NCI-H1694 treated with DMSO at 0.1 percent for 48 hours (cell line): Measurements from ENCODE around the gene TMEM129.
"Not testable (repeated sequence)": the region's sequence is repeated elsewhere in the genome, so short reads cannot be mapped to it uniquely, and the experiment has no call there.

ENCODE experiments used
- DNase-seq: peaks from one replicate; lab custom pipeline; 2025; lab: John Stamatoyannopoulos, UW

Gene TMEM129

DNA sequence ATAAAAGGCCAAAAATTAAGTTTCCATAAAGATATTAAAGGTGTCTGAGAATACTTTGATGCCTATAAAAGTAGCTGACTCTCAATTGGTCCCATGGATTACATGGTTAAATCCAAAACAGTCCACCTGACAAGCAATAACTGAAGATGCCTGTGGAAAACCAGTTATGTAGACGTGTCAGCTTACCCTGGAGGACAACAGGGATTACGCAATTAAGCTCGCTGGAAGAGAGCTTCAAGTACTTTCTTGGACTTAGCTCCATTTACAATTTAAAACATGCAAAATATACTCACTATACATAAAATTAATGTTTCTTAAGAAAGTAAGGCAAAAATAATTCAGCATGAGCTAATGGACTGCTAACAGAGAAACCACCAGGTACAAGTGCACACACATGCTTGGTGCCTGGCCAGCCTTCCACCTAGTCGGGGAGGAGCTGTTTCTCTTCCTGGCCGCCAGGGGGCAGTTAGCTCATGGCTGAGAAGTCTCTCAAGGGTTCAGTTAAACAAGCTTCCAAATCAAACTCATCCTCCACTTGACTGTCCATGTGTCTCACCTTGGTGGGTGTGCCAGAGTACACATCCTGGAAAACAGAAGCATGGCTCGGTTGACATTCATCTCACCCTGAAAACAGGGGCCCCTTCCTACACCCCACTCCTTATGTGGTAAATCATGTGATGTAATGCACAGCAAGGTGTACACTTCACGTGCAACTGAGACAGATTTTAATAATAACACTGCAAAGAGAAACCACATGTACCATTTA, 27.8 kb downstream of the TMEM129 start:
- DNase-seq, result peak; percentile 54

DNA sequence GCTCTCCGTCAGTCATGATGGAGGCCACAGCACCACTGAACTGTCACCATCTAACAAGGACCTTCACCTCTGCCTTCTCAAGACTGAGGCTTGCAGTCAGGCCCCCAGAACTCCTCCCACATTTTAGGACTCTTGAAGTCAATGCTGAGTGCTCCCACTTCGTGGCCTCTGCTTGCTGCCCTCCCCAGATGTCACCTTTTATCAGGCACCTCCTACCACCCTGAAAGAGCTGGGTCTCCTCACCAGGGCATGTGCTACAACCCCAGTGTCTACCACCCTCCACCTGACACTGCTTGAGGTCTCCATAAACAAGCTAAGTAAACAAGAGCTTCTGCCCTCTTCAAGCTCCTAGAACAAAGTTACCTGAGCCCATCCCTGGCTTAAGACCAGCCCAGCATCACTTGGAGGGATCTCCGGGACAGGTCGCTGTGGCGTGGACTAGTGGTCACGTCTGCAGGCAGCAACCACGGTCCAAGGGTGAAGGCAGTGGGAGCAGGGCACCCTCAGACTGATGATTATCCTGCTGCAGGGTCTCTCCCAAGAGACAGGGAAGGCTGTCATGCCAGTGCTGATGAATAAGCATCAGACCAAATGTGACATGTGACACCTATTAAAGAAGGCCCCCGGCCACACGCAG, 29.3 kb downstream of the TMEM129 start:
- no peak for DNase-seq

DNA sequence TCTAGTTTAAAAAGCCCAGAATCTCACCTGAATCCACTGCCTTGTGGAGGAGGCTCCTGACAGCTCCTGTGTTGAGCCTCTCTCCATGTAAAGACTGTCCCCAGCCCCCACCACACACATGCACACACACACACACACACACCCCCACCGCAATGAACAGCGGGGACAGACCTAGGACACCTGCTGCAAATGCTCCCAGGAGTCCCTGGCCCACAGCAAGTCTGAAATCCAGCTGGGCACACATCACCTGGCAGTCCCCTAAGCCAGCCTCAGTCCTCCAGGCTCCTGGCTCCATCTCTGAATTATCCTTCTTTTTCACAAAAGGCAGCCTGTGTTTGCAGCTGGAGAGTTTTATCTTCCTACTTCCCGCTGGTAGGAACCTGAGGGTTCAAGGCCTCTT, 30.4 kb downstream of the TMEM129 start:
- DNase-seq, result no peak

DNA sequence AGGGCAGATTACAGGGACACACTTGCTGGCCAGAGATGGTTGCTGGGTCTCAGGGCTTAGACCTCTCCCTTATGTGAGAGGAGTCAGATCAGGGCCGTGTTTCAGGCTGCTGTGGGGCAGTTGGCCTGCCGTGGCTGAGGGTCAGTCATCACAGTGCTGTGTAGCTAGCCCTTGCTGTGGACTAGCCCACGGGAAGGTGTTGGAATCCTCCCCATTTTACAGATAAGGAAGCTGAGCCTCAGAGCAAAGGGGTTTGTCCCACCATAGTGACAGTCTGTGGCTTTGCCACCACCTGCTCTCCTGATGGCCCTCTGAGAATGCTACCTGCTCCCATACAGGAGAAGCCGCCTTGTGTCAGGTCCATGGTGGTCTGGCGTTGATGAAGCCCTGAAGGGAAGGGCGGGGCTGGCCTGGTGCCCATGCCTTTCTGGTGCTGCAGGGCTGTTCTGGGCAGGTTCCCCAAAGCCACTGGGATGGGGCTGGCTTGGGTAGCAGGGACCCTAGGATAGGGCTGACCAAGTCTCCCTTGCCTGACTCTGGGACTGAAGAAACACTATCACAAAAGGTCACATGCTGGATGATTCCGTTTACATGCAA, 34.6 kb downstream of the TMEM129 start:
- DNase-seq, result no peak

DNA sequence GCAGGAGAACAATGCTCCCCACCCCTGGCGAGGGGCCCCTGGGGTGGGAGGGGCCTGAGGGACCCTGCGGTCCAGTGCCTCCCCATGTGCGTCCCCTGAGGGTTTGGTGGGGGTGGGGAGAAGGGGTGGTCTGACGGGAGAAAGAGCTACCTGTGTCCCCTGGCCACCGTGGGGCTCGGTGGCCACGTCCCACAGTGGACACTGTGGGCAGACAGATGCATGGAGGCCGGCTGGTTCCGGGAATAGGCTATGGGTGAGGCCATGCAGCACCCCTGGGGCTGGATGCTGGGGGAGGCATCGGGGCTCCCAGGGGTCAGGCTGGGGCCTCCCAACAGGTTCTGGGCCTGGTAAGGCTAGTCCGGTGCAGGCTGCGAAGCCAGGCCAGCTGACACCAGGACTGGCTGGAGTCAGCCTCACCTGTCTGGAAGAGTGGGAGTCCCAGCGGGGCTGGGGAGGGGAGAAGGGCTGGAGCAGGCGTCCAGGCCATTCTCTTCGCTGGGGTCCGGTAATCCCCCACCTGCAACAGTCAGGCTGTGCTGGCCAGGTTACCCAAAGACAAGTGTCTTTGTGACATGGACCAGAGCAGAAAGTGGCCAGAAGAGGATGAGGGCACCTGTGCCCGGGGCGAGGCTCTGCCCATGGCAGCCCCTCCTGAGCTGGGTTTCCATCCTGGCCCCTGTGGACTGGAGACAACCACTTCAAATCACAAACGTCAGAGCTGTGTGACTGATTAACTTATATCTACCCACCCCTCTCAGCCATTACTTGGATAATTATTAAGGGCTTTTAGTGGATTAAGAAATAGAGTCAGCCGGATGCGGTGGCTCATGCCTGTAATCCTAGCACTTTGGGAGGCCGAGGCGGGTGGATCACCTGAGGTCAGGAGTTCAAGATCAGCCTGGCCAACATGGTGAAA, 35.6 kb downstream of the TMEM129 start:
- DNase-seq, result no peak

DNA sequence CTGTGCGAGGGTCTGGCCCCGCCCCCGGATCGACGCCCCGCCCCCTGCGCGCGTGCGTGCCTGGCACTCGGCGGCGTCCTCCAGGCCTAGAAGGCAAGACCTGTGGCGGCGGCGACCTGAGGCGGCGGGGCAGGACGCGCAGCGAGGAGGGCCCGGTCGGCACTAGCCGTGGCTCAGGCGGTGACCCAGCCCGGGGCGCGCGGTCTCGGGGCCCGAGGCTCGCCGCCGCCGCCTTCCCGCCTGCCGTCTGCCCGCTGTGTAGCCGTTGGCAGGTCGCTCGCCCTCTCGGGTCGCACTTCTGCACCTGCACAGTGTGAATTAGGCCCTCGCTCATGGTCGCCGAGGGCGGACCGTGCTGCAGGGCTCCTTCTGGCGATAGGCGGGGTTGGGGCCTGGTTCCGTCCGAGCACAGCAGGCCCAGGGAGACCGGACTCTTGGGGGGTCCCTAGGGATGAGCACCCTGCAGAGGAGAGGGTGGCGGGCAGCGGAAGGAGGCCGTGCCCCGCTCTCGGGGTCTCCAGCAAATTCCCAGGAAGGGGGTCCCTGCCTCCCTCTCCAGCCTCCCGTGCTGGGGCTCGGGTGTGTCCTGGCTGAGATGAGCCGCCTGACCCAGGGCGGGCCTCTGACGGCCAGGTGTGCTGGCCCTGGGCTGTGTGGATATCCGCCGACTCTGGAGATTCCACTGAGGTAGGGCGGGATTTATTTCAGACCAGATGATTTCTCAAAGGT, 36.5 kb downstream of the TMEM129 start:
- DNase-seq, result no peak

DNA sequence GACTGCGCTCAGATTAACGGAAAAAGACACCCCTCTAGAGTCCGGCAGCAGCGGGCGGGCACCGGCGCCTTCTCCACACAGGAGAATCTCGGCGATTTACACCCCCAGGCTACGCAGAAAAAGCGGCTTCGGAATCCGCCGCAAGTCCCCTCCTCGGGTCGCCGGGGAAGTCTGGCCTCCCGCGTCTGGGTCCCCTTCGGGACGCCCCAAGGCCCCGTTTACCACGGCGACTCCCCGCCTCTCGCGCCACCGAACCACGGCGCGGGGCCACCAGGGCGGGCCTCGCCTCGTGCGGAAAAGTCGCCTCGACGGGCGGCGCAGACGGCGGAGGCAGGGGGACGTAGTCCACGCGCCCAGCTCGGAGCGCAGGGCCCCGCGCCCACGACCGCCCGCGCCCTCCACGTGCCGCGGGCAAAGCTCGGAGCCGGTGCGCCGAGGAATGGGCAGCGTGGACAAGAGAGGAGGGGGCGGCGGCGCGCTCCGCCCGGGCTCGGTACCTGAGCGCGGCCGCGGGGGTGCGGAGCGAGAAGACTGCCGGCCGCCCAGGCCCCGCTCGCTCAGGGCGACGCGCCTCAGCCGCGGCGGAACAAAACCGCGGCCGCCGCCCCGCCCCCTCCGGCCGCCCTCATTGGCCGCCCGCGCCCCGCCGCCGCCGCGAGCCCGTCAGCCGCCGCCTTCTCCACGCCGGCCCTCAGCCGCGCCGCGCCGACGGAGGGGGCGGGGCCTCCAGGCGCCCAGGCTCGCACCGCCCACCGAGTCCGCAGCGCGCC, 37.2 kb downstream of the TMEM129 start, which contains the start of gene FAM53A:
Gene FAM53A, minus strand, starts transcription at position 578 of the 770 bp plus-strand sequence. CDS start 15,572 bp downstream, outside the sequence.
- DNase-seq, result no peak

DNA sequence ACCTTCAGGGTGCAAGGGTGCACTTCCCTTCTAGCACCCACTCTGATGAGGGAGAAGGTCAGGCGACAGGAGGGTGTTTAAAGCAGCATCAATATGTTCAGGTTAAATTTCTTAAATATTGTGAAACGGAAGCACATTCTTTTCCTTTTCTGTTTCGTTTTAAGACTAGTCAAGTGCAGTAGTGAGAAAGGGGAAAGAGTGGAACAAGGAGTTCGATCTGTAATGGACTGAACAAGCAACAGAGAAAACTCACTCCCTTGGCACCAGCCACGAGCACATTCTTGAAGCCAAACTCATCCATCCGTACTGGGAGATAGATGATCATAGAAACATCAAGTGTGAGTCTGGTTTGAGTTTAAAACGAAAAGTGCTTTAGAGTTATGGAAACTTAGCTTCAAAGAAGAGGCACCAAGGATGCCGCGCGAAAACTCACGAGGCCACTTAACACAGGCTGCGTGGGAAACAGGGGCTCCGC, 37.8 kb downstream of the TMEM129 start:
- no peak for DNase-seq

DNA sequence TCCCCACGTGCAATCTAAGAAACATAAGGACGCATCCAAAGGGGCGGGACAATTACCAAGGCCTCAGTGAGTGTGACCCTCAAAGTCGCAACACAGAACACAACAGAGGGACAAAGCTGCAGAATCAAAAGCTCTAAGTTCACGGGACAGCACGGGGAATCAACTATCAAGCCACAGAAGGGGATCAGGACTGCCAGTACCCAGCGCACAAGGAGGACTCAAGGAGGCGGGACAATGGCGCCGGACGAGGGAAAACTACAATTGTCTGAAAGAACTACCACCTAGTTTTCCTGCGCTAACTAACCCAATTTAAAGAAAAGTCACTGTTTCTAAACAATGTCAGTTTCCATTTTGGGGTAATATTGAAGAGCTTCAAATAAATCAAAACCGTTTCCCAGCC, 38.3 kb downstream of the TMEM129 start:
- no peak for DNase-seq

DNA sequence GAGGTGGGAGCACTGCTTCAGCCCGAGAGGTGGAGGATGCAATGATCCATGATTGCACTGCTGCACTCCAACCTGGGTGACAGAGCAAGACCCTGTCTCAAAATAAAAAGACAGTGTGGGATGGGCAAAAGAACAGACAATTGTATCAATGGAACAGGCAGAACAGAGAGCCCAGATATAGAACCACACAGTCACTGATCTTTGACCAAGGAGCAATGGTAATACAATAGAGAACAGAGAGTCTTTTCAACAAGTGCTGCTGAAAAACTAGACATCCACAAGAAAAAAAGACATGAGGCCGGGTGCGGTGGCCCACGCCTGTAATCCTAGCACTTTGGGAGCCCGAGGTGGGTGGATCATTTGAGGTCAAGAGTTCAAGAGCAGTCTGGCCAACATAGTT, 42.9 kb downstream of the TMEM129 start:
- DNase-seq, result no peak

DNA sequence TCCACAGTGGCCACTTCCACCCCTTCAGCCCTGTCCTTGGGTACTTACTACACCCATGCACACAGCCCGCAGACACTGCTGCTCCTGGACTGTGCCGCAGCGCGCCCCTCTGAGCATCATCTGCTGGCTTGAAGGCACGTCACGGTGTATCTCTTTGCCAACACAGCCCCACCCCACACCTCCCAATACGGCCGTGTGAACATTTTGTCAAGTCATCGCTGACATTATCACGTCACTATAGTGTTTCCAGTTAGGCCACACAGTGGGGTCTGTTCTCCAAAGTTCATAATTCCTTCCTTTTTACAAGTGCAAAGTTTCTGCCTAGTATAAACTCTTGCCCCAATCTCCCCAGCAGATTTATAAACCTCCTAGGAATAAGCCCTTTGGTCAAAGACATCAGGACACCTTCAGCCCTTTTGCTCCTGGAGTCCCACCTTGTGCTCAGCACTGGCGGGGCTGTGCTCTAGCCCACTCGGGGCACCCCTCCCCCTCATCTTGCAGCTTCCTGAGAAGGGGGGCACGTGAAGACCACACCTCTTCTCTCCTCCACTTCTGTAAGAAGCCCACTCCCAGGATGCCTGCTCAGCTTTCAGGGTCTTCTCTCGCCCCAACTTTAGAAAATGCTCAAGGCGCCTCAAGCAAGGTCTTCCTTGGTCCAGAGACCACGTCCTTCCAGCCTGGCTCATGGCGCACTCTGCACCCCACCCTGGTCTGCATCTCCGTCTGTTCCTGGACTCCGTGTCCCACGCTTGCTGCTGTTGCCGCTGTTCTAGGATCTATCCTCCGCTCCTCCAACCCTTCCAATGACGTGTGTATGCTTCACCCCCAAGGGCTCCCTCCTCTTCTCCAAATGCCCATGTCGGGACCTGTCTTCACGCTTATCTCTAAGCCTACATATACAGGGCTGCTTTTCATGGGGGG, 44.3 kb downstream of the TMEM129 start:
- no peak for DNase-seq

DNA sequence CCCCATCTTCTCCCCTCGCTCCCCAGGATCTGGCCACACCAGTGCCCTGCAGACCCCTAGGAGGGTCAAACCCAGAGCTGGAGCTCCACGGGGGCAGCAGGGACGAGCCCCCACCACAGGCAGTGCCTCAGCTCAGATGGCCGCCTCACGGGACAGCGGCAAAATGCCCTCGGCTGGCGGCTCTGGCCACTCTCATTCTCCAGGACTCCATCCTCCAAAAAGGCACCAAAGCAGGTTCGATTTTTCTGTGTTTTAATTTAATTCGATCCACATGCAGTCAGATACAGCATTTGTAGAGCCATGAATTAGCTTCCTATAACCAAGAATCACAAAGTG, 45.4 kb downstream of the TMEM129 start:
- DNase-seq, result no peak

DNA sequence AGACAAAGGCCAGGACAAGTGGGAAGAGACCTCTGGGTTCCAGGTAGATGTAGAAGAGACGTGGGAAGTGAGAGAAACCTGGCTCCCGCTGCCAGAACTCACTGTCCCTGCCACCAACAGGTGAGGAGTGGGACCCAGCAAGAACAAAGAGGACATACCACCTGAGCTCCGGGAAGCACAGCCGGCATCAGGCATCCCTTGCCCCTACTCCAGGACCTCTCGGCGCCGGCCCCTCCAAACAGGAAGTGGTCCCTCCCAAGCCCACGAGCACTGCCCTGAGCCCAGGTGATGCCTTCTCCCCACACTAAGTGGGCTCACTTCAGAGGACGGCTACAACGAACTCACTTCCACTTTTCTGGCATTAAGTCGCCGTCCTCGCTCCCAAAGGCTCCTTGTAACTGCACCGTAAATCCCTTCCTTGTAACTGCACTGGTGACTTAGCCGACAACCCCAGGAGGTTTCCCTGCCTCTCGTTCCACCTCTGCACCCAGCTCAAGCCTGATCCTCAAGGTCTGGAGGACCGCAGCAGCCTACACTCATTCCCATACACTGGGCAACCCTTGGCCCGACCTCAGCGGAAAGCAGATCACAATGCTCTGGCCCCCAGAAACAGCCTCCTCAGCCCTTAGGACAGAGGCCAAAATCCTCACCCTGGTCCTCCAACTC, 45.9 kb downstream of the TMEM129 start:
- DNase-seq, result no peak

DNA sequence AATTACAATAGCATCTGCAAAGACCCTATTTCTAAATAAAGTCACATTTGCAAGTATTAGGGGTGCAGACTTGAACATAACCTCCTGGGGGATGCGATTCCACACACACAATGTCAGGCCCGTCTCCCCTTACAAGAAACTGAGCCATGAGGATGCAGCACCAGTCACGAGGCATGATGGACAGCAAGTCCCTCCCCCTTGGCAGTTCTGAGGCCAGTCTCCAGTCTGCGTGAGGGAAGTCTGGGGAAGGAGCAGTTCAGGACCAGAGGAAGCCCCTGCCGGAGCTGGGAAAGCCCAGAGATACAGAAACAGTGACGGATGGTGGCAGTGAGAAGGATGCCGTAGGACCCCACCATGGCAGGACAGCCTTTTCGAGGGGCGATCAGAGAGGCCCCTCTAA, 46.4 kb downstream of the TMEM129 start:
- no peak for DNase-seq

DNA sequence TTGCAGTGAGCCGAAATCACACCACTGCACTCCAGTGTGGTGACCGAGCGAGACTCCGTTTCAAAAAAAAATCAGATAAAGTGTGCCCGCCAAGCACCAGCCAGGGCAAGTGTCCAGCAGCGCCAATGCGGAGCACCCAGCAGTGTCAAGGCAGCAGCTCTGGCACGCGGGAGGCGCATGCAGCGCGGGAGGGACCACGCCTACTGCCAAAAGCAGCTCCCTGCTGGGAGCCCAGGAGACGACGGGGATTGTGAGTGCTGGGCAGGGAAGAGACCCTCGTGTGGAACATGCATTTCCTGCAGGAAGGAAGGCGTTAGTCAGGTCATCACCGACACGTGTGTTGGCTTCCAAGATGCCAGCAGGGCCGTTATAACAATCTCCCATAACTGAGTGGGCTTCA, 47.5 kb downstream of the TMEM129 start:
- no peak for DNase-seq

DNA sequence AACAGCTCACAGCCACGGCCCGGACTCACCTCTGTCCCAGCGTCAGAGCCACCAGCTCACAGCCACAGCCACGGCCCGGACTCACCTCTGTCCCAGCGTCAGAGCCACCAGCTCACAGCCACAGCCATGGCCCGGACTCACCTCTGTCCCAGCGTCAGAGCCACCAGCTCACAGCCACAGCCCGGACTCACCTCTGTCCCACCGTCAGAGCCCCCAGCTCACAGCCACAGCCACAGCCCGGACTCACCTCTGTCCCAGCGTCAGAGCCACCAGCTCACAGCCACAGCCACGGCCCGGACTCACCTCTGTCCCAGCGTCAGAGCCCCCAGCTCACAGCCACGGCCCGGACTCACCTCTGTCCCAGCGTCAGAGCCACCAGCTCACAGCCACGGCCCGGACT, 50.1 kb downstream of the TMEM129 start:
- not testable (repeated sequence) for DNase-seq

DNA sequence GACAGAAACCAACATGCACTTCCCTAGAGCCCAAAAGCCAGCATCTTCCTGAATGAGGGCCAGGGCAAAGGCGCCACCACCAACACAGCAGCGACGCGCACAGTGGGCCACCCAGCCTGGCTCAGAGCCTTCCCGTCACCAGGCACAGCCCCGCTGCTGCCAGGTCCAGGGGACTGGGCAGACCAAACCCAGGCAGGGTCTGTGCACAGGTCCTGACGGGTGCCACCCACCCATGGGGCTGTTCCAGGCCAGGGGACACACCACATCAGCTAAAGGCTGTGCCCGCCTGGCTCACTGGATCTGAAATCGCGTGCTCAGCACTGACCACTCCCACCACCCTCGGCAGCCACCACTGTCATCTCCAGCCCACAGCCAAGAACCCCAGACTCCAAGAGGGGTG, 50.8 kb downstream of the TMEM129 start:
- no peak for DNase-seq

DNA sequence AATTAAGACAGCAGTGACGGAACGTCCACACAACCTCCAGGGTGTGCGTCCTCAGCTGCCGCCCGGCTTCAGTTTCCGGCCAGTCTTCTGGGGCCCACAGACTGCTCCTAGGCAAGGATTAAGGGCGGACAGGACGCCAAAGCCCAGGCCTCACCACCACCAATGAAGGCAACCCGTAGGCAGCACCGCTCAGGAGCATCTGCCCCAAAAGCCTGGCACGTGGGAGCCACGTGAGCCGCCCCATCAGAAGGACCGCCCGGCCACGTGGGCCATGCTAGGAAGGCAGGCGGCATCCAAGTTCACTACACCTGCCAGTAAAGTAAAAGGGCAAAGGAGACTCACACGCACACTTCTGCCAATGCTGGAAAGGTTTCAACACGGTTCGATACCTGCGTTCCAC, 51.3 kb downstream of the TMEM129 start:
- no peak for DNase-seq

DNA sequence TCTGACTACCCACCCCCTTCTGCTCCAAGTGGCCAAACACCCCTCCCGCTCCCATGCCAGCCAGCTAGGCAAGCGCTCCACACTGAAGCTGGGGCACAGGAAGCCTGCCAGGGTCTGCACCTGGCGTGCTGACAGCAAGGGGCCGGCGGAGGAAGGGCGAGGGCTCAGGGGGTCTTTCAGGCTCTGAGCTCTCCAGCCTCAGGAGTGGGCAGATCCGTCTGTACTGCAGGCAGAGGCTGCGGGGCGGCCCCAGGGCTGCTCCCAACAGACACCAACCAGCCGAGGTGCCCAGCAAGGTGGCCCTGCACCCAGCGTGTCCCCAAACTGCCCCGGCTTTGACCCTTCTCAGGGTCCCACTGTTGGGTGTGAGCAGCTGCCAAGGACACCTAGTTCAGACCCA, 51.9 kb downstream of the TMEM129 start:
- DNase-seq, result no peak
